Colonic mucosa (tissue), 4 donors: ENCODE results near the gene AP1G2. TPM values are rescaled to one million over a fixed set of nuclear protein-coding genes. Genes with fewer than 3 reads are reported as not detected.
"Not testable (repeated sequence)": the region's sequence is repeated elsewhere in the genome, so short reads cannot be mapped to it uniquely, and the experiment has no call there.

Experiments
- DNase-seq: peaks from one replicate; pipeline ENCODE4 v3.0.0-alpha.2; 2020
- H3K27ac ChIP-seq: fragments of 200-600 bp; one replicate; pipeline ENCODE4 v1.8.0; 2021
- H3K27me3 ChIP-seq: fragments of 200-600 bp; one replicate; pipeline ENCODE4 v1.8.0; 2021
- H3K36me3 ChIP-seq: fragments of 200-600 bp; one replicate; pipeline ENCODE4 v1.8.0; 2021
- H3K4me1 ChIP-seq: fragments of 200-600 bp; one replicate; pipeline ENCODE4 v1.8.0; 2021; ENCODE audit warnings: mild to moderate bottlenecking
- H3K4me3 ChIP-seq: fragments of 200-600 bp; one replicate; pipeline ENCODE4 v1.8.0; 2021
- H3K9ac ChIP-seq, 2 donors: one replicate each; pipeline ENCODE4 v1.7.0; 2013; ENCODE audit warnings: control low read depth in 2 of 2, low read depth in 2 of 2, low read length in 2 of 2
- H3K9me3 ChIP-seq: fragments of 200-600 bp; one replicate; pipeline ENCODE4 v1.8.0; 2021
- CTCF ChIP-seq: fragments of 200-600 bp; IDR thresholded peaks from one replicate; pipeline ENCODE4 v1.8.0; 2022; ENCODE audit warnings: antibody characterized with exemption, mild to moderate bottlenecking
- intact Hi-C: fragments of 100-400 bp; cut with DNase I; formaldehyde crosslinking; loops from one replicate; pipeline ENCODE4 v1.14.1; 2022
- total RNA-seq, 2 donors: library from RNA; stranded (reverse); fragmentation: NEBNext Ultra II Directional in 1 of 2; extraction: Animal tissue kit (Norgen Biotek cat#: 25700) in 1 of 2; gene quantifications; one replicate each; pipeline ENCODE4 v1.2.1, GENCODE V29; 2021
- donor health status: healthy.
- donor health status: DM: no; HTN: no; CAD: no.
- donor health status: DM: no; HTN: no; CAD: no.

The AP1G2 gene
- total RNA-seq, 2 donors from 2014 or later: 154 to 214 TPM

- no peak overlapping the region for H3K4me3 ChIP-seq
- TF ChIP-seq CTCF: no peak
- intact Hi-C loops: no loop called here
- H3K9ac ChIP-seq: no peak overlapping the region
- no peak for DNase-seq
- H3K27ac ChIP-seq: no peak overlapping the region
- no peaks in the 10 kb centered on the region for H3K9me3 ChIP-seq
- H3K4me1 ChIP-seq: no peaks in the 10 kb centered on the region
- no peaks in the 10 kb centered on the region for H3K27me3 ChIP-seq
- no peaks in the 10 kb centered on the region for H3K36me3 ChIP-seq
Measured at GRCh38 chr14:23538050-23538718, 29.4 kb downstream of the AP1G2 start.

- Histone ChIP-seq H3K36me3 (no peaks in the 10 kb centered on the region), H3K9me3 (no peaks in the 10 kb centered on the region), H3K4me1 (no peaks in the 10 kb centered on the region), H3K4me3 (no peak overlapping the region), H3K27ac (no peak overlapping the region), H3K9ac (no peak overlapping the region), H3K27me3 (no peaks in the 10 kb centered on the region)
- TF ChIP-seq CTCF: no peak
- DNase-seq: no peak
- intact Hi-C loops: no loop called here
Measured at GRCh38 chr14:23537351-23538049, 30.1 kb downstream of the AP1G2 start.

GRCh38 chr14:23536906-23537305 is 30.7 kb downstream of the AP1G2 start:
- H3K27me3 ChIP-seq, H3K9ac ChIP-seq, H3K27ac ChIP-seq, intact Hi-C loops, H3K4me3 ChIP-seq, H3K4me1 ChIP-seq, H3K36me3 ChIP-seq, H3K9me3 ChIP-seq, DNase-seq: not testable (repeated sequence)

- Histone ChIP-seq H3K36me3 (no peaks in the 10 kb centered on the region), H3K4me3 (no peak overlapping the region), H3K9ac (no peak overlapping the region), H3K4me1 (no peaks in the 10 kb centered on the region), H3K27me3 (no peaks in the 10 kb centered on the region), H3K9me3 (no peaks in the 10 kb centered on the region), H3K27ac (no peak overlapping the region)
- no peak for DNase-seq
- no peak for TF ChIP-seq CTCF
- intact Hi-C loops: no loop called here
Measured at GRCh38 chr14:23536494-23536893, 31.1 kb downstream of the AP1G2 start.

- Histone ChIP-seq H3K4me3 (no peak overlapping the region), H3K9me3 (no peaks in the 10 kb centered on the region), H3K36me3 (no peaks in the 10 kb centered on the region), H3K27me3 (no peaks in the 10 kb centered on the region), H3K4me1 (no peaks in the 10 kb centered on the region), H3K27ac (no peak overlapping the region), H3K9ac (no peak overlapping the region)
- intact Hi-C loops: no loop called here
- DNase-seq: no peak
- no peak for TF ChIP-seq CTCF
Measured at GRCh38 chr14:23535943-23536342, 31.6 kb downstream of the AP1G2 start.
